ENCODE measurements around the gene MMRN1.

MMRN1 gene

DNA sequence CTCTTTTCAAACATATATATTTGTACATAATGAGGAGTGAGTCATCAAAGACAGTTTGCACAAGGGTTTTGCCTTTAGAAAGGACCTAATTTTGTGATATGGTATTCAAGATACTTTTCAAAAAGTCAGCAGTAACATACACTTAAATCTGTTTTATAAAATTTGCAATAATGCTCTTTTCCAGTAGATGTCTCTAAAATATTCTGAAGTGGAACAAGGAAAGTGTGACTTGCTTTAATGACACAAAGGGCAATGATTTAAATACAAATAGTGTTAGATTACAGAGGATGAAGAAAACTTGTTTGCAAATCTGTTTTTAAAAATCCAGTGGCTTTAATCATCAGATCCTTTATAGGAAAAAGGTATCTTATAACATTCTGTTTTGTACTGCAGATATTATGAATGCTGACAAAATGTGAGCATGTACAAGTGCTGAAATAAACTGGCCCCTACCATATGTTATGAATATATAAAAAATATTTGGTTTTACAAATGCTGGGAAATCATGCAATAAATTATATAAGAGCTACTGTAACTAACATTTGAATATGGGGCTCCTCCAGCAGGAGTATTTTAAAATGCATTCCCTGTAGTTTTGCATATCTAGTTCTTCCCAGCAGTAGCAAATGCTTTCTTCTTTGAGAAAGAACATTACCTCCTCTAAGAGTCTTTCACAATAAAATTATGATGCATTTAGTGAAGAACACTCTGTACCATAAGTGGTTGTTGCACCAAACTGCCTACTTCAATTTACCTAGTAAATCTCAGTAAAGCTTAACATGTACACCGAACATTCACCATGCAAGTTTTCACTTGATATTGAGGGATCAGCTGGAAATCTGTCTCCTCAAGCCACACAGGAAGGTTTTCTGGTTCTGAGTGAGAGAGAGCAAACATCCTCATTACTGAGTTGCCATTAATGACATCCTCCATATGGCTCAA lies 20.2 kb downstream of the MMRN1 start:
- no peak for DNase-seq (ENCODE audit: low read depth)

DNA sequence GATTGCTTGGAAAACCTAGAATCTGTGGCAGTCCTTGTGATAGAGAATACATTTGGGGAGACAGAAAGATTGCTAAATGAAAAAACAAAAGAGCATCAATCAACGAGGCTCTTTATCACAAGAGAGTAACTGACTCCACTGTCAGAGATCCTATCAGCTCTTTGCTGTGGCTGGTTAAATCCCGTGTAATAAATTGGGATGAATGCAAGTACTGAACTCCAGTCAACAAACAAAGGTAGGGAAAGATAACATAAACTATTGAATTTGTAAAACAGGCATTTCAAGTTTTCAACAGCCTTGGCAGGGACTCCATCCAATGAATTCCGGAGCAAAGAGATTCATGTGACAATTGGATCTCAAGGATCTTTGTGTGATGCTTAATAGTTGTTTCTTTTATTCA lies 21.3 kb downstream of the MMRN1 start:
- DNase-seq (ENCODE audit: low read depth), result no peak

DNA sequence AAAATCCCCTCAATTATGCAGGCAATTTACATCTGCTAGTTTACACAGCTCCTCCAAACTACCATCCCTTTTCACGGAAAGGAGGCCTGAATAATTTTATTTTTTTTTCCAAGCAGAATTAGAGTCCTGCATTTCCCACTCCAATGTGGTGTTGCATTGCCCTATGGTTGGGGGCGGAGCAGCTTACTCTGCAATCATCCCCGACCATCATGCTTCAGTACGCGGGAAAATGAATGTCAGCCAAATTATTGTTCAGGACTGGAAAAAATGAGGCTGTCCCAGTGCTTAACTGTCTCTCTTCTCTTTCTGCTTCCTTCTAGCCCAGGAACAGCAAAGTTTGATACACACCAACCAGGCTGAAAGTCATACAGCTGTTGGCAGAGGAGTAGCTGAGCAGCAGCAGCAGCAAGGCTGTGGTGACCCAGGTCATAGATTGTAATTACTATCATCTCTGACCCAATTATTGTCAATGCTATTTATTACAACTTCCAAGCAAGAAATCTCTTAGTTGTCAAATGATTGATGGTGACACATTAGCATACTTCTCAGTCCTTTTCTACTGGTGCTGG lies 28.3 kb downstream of the MMRN1 start:
- no peak for DNase-seq (ENCODE audit: low read depth)

DNA sequence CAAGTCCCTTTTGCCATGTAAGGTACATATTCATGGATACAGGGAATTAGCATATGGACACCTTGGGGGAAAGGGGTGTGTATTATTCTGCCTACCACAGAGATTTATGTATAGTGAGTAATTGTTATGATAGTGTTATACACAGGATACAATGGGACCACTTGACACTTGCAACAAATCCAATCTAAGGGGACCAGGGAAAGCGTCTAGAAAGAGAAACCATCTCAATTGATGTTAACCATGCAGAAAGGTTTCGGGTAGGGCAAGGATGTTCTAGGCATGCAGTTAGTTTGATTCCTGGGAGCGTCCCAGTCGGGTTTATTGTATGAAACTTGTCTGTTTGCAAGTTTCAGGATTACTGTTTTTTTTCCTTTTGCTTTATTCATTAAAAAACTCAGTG lies 34.2 kb downstream of the MMRN1 start:
- no peak for DNase-seq (ENCODE audit: low read depth)

DNA sequence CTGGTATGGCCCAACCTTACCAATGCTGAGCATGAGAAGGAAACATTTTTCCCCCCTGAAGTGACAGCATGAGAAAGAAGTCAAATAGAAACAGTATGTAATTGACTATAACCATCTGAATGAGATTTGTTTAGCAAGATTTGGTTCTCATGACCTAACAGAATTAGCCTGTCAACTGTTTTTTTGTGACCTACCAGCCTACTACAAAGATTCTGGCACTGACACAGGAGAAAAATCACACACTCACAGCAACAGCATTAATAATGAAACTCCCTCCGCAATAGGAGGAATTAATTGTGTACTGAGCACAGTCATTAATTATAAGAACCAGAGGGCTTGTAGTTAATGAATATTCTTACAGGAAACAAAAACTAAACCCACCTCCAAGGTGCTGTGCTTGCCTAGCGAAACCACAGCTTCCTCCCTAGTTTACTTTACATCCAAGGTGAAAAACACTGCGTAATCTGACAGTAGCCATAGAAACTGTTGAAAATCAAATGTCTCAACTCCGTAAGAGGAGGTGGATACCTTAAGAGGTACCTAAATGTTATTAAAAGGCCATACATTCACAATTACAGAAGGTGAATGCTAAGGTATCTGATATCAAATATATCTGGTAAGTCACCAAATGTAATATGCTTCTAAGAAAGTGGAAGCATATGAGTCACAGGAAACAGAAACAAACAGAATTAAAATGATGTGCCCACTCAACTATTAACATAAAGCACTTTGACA lies 34.9 kb downstream of the MMRN1 start:
- DNase-seq (ENCODE audit: low read depth), result no peak

DNA sequence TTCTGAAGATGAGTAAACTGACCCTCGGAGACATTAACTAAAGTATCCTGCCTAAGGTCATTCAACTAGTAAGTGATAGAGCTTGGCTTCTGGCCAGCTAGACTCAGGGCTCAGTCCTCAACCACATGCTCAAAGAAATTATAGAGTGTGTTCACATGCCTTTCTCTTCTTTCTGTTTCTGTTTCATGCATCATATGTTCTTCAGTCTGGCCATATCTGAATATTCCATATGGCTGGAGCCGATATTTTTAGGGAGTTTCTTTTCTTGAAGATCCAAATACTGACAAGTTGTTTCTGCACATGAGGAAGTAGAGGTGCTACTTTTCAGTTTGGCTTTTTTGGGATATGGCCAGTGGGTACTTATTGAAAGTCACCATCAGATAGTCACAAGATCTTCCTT lies 44.9 kb downstream of the MMRN1 start:
- DNase-seq (ENCODE audit: low read depth), result no peak

DNA sequence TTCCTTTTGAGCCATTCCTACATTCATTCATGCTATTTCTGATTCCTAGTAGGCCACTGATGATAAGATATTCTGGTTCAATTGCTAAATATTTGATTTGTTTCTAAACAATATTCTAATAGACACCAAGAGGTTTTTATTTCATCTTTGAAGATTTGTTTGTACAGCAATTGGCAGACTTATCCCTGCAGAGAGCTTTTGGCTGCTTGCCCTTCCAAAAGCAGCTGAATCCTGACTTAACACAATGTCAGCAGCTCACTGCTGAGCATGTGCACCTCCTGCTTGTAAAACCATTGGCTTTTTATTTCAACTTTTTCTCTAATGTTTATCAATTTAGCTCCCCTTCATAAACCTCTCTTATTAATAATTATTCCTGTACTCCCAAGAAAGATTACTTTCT lies 45.3 kb downstream of the MMRN1 start:
- no peak for DNase-seq (ENCODE audit: low read depth)

DNA sequence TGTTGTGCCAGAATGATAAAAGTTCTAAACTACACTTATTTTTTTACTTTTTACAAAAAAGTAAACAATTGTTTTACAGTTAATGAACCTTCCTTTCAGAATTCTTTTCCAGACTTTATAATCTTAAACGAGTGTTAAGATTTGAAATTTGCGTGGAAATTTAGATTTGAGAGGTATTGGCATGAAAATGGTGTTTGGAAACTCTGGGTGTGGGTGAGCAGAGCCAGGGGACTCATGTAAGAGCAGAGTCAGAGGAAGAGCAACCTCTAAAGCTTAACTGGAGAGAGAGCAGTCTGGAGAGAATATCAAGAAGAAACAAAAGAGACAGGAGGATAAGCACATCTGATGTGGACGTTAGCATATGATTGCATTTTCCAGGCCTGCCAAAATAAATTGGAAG lies 48.2 kb downstream of the MMRN1 start:
- DNase-seq (ENCODE audit: low read depth), result no peak

DNA sequence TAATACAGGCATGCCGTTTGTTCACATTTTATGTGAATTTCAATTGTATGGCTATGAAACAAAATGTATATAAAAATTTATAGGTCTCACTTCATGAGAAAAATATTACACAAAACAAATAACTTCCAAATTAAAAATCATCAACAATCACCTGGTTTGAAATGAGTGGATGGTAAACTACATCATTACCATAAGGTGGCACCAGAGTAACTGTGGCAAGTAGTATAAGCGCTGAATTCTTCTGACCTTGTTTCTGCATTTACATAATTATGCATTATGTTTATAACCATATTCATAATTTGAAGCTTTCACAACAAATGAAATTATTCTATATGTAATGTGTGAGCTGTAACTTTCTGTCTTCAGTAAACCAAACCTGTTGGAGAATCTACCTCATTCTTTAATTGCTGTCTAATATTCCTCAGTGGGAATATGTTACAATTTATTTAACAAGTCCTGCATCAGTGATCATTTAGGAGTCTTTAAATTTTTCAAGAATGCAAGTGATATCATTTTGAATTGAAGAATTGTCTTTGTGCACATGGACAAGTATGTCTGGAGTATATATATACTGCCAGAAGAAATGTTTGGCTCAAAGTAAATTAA lies 55.2 kb downstream of the MMRN1 start:
- DNase-seq (ENCODE audit: low read depth), result no peak

DNA sequence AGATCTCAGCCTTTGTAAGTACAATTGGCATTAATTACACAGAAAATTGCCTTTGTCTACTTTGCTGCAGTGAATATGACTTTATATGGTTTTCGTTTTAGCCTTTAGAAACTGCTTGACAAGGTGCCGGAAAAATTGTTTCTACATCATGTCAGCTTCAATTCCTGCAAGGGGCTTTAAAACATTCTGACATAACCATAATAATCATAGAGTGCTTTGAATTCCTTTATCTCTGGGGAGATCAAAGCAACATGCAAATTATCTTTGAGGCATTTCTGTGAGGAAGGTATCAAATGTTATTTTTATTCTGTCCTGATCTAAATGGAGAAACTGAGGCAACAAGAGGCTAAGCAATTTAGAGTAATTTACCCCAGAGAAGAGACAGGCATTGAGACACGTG lies 57.8 kb downstream of the MMRN1 start:
- no peak for DNase-seq (ENCODE audit: low read depth)

DNA sequence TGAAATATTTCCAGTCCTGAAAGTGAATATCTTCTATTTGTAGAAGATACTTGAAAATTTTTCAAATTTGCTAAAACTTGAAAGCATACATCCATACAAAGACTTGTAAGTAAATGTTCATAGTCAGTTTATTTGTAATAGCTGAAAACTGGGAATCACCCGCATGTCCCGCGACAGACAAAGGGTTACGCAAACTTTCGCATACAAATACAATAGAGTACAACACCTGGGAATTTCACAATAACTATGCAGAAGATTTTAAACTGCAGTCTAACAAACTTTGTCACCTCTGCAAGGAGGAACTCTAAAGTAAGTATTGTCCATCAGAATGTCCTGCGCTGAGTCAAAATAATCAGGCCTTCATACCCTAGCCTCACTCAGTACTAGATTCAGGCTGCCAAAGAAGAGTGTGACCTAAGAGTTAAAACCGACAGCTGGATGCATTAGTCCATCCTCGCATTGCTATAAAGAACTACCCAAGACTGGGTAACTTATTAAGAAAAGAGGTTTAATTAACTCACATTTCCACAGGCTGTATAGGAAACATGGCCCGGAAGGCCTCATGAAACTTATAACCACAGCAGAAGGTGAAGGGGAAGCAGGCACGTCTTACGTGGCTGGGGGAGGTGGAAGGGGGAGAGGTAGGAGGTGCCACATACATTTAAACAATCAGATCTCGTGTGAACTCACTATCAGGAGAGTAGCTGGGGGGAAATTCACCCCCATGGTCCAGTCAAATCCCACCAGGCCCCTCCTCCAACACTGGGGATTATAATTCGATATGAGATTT lies 60.4 kb downstream of the MMRN1 start:
- no peak for DNase-seq (ENCODE audit: low read depth)

DNA sequence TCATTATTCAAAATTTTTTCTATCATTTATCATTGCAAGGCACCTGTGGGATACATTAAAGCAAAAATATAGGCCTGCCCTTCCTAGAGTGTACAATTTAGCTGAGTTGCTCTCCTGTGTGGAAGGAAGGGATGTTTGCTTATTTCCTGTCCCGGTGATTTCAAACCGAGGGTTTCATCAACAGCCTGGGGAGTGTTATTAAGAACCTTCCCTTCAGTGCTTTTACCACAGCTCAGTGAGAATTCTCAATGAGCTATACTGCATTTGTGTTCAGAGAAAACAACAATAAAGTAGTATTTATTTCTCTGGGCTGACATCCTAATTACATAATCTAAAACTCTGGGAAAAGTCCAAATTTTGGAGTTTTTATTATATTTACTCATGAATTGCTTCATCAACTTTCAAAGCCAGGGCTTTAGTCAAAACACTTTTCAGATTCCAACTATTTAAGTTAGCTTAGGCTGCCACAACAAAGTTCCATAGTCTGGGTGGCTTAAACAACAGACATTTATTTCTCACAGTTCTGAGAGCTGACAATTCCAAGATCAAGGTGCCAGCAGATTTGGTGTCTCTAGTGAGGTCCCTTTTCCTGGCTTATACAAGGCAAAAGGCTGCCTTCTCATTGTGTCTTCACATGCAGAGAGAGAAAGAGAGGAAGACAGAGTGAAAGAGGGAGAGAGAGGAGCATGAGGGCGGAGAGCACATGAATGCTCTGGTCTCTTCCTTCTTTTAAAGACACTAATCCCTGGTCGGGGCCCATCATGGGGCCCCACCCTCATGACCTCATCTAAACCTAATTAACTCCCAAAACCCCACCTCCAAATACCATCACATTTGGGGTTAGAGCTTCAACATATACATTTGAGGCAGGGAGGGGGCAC lies 62.6 kb downstream of the MMRN1 start:
- no peak for DNase-seq (ENCODE audit: low read depth)

DNA sequence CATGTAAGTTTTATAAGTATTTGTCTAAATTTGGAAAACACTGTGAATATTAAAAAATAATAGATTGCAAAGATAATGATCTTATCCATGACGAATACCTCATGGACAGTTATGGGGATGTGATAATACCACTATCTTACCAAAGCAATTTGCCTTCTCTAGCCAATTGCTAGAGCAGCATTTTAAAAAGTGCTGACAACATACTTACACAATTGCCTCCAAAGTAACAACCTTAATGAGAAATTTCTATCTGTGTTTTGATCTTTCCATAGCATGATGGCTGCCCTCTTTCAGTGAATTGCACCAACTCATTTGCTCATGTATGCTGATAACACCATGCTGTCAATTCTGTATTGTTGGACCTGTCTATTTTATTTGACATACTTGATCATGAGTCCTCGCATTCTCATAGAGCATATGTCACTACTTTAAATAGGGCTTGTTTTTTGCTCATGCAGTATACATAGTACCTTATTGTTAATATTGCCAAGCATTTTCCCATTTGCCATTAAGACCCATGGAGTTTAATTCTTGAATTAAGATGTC lies 87.2 kb downstream of the MMRN1 start:
- DNase-seq (ENCODE audit: low read depth), result no peak

DNA sequence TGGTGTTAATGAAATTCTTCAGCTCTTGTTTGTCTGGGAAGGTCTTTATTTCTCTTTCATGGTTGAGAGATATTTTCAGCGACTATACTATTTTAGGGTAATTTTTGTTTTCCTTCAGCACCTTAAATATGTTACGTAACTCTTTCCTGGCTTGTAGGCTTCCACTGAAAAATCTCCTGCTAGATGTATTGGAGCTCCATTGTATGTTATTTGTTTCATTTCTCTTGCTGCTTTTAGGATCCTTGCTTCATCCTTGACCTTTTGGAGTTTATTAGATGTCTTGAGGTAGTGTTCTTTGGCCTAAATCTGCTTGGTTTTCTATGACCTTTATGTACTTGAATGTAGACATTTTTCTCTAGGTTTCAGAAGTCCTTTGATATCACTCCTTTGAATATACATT lies 93.6 kb downstream of the MMRN1 start:
- no peak for DNase-seq (ENCODE audit: low read depth)

DNA sequence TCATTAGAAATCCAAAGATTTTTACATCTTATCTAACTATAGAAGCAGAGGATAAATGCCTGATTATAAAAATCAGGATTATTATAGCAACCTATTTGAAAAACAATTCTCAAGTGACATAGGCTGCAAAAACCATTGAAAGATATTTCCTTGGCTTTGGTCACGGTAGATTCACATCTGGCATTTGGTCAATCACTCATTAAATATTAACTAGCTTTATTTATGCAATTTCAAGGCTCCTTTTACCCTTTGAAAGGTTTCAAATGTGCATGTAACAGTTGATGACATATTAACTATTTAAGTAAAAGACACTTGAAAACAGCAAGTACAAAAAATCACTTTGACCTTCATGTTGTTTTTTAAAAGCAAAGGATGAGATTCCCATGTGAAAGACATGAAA lies 98.1 kb downstream of the MMRN1 start:
- DNase-seq (ENCODE audit: low read depth), result no peak

DNA sequence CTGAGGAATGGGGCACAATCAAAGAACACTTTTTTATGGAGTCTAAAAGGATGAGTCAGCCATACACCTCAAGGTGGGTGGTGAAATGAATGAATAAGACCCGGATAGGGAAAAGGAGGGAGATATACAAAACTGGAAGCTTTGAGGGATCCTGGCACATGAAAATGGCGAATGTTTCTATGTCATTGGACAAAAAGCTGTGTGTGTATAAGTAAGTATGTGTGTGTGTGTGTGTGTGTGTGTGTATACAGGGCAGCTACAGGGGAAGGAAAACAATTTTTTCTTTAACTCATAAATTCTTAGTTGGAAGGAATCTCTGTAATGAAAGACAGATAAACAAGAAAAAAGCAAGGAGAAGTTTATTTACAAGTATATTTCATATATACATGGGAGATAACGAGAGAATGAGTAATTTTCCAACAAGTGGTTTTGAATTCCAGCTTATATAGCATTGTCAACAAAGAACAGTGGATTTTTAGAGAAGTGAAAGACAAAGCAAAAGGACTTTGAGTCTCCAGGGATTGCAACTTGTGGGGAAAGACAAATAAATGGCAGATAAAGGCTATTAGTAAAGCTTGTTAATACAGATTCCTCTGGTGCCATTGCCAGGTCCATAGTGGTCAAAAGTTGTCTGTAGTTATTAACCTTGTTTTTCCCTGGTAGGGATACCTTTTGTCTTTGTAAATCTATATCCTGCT lies 99.7 kb downstream of the MMRN1 start:
- no peak for DNase-seq (ENCODE audit: low read depth)

DNA sequence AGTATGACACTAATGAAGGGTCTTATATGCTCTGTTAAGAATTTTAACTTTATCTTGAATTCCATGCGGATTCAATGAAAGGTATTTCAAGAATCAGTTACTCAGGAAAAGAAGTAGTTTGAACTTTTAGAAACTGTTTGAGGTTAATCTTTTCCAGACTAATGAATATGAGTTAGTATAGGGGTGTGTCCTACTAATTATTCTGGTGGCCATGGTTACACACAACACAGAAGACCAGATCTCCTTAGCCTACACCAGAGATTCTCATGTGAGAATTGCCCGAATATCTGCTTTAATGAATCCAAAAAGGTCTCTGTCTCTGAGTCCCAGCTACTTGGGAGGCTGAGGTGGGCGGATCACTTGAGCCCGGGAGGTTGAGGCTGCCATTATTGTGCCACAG lies 100.4 kb downstream of the MMRN1 start:
- DNase-seq (ENCODE audit: low read depth), result no peak

DNA sequence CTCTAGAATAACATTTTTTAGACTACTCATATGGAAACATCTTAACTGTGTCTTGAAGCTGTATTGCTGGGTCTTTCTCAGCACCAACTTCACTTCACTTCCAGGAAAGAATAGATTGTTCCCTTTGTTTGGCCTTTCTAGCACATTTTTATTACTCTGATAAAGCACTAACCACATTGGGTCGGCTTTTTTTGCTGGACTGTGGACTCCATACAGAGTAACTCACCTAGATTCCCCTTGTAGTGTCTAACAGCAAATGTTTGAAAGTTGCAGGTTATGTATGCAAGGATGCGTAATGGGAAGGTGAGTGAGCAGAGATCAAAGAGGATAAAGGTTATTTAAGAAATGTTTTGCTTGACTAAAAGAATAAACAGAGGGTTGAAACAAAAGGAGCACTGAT lies 101.2 kb downstream of the MMRN1 start:
- DNase-seq (ENCODE audit: low read depth), result no peak

DNA sequence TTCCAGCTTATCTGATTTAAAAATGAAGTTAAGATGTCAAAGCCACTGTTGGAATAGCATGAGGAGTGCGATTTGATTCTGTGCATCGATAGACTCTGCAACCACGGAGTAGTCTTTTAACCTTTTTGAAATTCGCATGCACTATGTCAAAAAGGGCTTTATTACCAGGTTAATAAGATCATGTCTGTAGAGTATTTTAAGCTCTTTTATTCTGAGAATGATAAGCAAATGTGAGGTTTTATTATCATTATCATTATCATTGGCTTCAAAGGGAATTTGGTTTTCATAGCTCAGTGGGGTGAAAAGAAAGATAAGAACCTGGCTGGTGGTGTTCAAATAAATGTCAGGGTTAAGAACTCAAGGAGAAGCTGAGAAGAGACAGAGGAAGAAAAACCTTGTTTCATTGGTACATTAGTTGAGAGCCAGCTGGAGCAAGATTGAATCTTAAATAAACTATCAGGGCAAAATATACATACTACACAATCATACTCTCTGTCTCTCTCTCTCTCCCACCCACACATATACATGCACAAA lies 102.6 kb downstream of the MMRN1 start:
- no peak for DNase-seq (ENCODE audit: low read depth)

Data from activated T-helper 1 cell treated with Interleukin-2 at 50 U/mL for 16 hours (primary cell).